Measurements from ENCODE around the gene CACNA2D3.

CACNA2D3 gene

DNA sequence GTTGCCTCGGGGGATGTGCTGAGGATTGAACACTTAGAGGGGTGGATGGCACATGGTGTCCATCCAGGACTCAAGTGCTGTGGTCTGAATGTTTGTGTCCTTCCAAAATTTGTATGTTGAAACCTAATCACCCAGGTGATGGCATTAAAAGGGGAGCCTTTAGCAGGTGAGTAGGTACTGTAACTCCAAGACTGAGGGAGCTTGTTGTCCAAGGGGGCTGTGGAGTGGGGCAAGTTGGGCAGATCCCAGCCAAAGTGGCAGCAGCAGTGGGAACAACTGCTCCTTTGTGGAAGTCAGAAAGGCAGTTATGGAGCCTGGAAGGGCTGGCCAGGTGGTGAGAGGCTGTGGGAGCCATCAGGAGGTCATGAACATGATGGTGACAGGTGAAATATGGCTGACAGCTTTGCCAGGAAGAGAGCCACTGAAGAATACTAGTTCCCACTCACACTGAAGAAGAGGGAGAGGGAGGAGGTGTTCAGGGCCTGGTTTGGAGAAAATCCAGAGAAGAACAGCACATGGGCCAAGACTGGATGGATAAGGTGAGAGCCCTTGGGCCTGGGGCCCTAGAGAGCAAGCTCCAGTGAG, 385.6 kb downstream of the CACNA2D3 start:
- ChIA-PET POLR2A (no interaction called here), CTCF (no interaction called here)
- TF ChIP-seq ZNF384 (IDR thresholded peaks at IDR 0.05) = no peak
- no peak for TF ChIP-seq CTBP1 (IDR thresholded peaks at IDR 0.05; ENCODE audit: borderline replicate concordance)
- no peak for TF ChIP-seq ARNT (IDR thresholded peaks at IDR 0.05)
- no peak for TF ChIP-seq LEF1 (IDR thresholded peaks at IDR 0.05; ENCODE audit: borderline replicate concordance)
- TF ChIP-seq HDGF (IDR thresholded peaks at IDR 0.05; ENCODE audit: borderline replicate concordance) = no peak
- no peak for TF ChIP-seq BHLHE40 (IDR thresholded peaks at IDR 0.05; ENCODE audit: borderline replicate concordance)
- no peak for TF ChIP-seq FOXM1 (IDR thresholded peaks at IDR 0.05; ENCODE audit: borderline replicate concordance)
- TF ChIP-seq NFRKB (IDR thresholded peaks at IDR 0.05) = no peak
- TF ChIP-seq TARDBP (IDR thresholded peaks at IDR 0.05) = no peak
- TF ChIP-seq ELF4 (IDR thresholded peaks at IDR 0.05) = no peak
- no peak for TF ChIP-seq SUZ12 (IDR thresholded peaks at IDR 0.05)
- TF ChIP-seq FOXK2 (IDR thresholded peaks at IDR 0.05) = no peak
- TF ChIP-seq, protein P1, sequence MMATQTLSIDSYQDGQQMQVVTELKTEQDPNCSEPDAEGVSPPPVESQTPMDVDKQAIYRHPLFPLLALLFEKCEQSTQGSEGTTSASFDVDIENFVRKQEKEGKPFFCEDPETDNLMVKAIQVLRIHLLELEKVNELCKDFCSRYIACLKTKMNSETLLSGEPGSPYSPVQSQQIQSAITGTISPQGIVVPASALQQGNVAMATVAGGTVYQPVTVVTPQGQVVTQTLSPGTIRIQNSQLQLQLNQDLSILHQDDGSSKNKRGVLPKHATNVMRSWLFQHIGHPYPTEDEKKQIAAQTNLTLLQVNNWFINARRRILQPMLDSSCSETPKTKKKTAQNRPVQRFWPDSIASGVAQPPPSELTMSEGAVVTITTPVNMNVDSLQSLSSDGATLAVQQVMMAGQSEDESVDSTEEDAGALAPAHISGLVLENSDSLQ (IDR thresholded peaks at IDR 0.05) = no peak
- TF ChIP-seq SP1 (IDR thresholded peaks at IDR 0.05) = no peak
- DNase-seq (ENCODE audit: extremely low spot score) = no peak

DNA sequence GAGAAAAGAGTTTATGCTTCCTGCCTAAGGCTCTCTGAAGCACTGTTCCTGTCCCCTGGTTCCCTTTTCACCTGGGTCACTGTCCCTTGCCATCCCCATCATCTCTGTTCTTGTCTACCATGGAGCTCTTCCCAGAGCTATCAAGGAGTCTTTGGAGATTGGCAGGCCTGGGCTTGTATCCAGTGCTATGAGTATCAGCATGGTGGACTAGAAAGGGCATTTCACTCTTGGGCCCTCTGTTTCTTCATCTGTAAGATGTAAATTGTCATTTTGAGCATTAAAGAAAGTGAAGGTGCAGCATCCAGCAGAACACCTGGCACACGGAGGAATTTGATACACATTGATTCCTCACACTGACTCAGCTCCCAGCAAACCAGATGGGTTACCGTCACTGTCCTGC, 388.2 kb downstream of the CACNA2D3 start:
- TF ChIP-seq SP1 (IDR thresholded peaks at IDR 0.05) (no peak), ELF4 (IDR thresholded peaks at IDR 0.05) (no peak), HDGF (IDR thresholded peaks at IDR 0.05; ENCODE audit: borderline replicate concordance) (no peak), FOXK2 (IDR thresholded peaks at IDR 0.05) (no peak), CTBP1 (IDR thresholded peaks at IDR 0.05; ENCODE audit: borderline replicate concordance) (no peak), NFRKB (IDR thresholded peaks at IDR 0.05) (no peak), FOXA1 (IDR thresholded peaks at IDR 0.05) (no peak), ARNT (IDR thresholded peaks at IDR 0.05) (no peak)
- TF ChIP-seq, protein P1 (IDR thresholded peaks at IDR 0.05) = no peak
- DNase-seq (ENCODE audit: extremely low spot score) = no peak
- POLR2A ChIA-PET = no interaction called here
- CTCF ChIA-PET = no interaction called here

DNA sequence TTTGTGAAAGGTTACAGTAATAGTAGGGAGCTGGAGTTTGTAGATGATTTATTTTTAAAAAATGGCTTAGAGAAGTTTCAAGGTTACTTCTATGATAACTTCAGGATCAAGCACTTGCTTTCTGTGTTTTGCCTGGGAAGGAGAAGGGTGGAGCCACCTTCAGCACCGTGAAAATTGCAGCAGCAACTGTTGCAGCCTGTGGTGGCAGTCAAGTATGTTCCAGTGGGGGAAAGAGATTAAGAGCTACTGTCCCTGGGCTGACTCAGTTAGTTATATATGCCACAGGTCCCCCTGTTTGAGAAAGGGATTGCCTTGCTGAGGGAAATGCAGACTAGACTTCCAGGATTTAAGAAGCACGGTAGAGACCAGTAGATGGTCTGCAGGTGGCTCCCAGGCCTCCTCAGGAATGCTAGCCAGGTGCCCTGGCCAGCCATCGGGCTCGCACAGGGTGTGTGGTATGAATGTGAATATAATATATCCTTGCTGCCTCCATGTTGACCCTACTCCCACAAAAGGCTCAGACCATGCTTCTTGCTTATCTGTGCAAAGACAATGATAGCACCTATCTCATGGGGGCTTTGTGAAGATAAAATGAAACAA, 389.5 kb downstream of the CACNA2D3 start:
- DNase-seq (ENCODE audit: extremely low spot score) = no peak
- ChIA-PET CTCF (no interaction called here), POLR2A (no interaction called here)
- TF ChIP-seq FOXA1 (IDR thresholded peaks at IDR 0.05) = no peak
- TF ChIP-seq ARNT (IDR thresholded peaks at IDR 0.05) = no peak
- no peak for TF ChIP-seq BHLHE40 (IDR thresholded peaks at IDR 0.05; ENCODE audit: borderline replicate concordance)
- no peak for TF ChIP-seq SUZ12 (IDR thresholded peaks at IDR 0.05)
- no peak for TF ChIP-seq TARDBP (IDR thresholded peaks at IDR 0.05)
- TF ChIP-seq NFRKB (IDR thresholded peaks at IDR 0.05) = no peak
- TF ChIP-seq FOXK2 (IDR thresholded peaks at IDR 0.05) = no peak
- TF ChIP-seq L3MBTL2 (conservative IDR thresholded peaks at IDR 0.05) = no peak
- TF ChIP-seq SP1 (IDR thresholded peaks at IDR 0.05) = no peak
- no peak for TF ChIP-seq HDGF (IDR thresholded peaks at IDR 0.05; ENCODE audit: borderline replicate concordance)
- TF ChIP-seq ELF4 (IDR thresholded peaks at IDR 0.05) = no peak
- no peak for TF ChIP-seq FOXM1 (IDR thresholded peaks at IDR 0.05; ENCODE audit: borderline replicate concordance)
- TF ChIP-seq, protein P1 (IDR thresholded peaks at IDR 0.05) = no peak
- no peak for TF ChIP-seq CTBP1 (IDR thresholded peaks at IDR 0.05; ENCODE audit: borderline replicate concordance)
- no peak for TF ChIP-seq LEF1 (IDR thresholded peaks at IDR 0.05; ENCODE audit: borderline replicate concordance)
- no peak for TF ChIP-seq ZNF384 (IDR thresholded peaks at IDR 0.05)

DNA sequence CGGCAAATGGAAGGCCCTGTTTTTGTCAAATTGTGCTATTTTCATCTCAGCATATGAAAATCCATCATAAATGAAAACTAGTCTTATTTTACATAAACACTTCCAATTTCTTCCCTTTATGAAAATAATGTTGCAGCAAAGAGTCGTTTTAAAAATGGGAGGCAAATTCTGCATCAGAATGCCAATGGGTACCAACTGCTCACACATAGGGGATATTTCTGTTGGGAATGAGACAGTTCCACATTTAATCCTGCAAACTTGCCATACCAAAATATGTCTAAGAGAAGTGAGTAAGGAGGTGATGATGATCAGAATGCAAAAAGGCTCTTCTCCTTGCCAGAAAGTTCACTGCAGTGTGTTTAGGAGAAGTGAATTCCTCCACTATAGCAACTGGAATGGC, 391.7 kb downstream of the CACNA2D3 start:
- DNase-seq (ENCODE audit: extremely low spot score) = no peak
- ChIA-PET CTCF (no interaction called here), POLR2A (no interaction called here)
- TF ChIP-seq NFRKB (IDR thresholded peaks at IDR 0.05) = no peak

DNA sequence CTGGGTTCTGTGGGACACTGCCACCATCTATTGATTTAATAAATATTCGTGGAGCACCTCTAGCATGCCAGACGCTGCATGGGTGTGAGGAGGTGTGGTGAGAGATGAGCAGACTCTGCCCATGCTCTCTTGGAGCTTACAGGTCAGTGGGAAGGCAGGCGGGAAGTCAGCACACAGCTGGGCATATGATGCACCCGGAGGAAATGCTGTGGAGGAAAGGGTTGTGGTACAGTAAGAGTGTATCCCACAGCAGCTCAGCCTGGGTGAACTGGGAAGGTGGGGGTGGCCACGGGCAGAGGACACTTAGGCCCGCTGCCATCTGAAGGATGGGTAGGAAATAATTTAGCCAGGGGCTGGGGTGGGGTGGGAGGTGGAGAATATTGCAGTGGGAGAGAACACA, 392.1 kb downstream of the CACNA2D3 start:
- no peak for DNase-seq (ENCODE audit: extremely low spot score)
- ChIA-PET CTCF (no interaction called here), POLR2A (no interaction called here)
- TF ChIP-seq SUZ12 (IDR thresholded peaks at IDR 0.05) = no peak
- no peak for TF ChIP-seq L3MBTL2 (conservative IDR thresholded peaks at IDR 0.05)
- no peak for TF ChIP-seq LEF1 (IDR thresholded peaks at IDR 0.05; ENCODE audit: borderline replicate concordance)
- TF ChIP-seq NFRKB (IDR thresholded peaks at IDR 0.05) = no peak
- no peak for TF ChIP-seq TARDBP (IDR thresholded peaks at IDR 0.05)
- TF ChIP-seq HDGF (IDR thresholded peaks at IDR 0.05; ENCODE audit: borderline replicate concordance) = no peak
- TF ChIP-seq FOXM1 (IDR thresholded peaks at IDR 0.05; ENCODE audit: borderline replicate concordance) = no peak
- no peak for TF ChIP-seq SP1 (IDR thresholded peaks at IDR 0.05)

DNA sequence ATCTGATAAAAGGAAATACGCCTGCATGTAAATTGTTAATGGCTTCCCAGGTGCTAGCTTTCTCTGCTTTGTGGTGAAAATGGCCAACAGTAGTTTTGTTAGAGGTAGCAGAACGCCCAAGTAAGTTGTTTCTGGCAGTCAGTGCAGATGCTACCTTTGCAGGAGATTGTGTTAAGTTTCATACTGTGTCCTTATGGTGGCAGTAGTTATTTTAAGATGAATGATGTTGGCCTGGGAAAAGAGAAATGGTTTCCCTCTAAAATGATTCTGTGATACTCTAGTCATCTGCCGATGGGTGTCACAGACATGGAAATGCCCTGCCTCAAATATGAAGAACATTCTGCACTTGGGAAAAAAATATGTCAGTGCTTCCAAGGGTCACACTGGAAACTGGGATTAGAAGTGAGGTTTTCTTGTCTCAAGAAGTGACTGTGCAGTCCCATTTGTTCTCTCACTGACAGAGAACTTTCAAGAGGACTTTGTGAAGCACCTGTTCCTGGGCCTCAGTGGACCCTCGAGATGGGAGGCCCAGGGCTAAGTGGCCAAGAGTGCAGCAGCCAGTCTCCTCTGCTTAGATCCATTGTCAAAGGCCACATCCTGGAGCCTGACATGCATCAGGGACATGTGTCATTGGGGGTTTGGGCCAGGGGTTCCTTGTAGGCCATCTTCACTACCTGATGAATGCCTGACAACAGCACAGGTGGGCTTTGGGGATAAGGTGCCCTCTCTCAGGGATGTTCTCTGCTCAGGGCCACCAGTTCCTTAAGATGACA, 393.3 kb downstream of the CACNA2D3 start:
- no peak for DNase-seq (ENCODE audit: extremely low spot score)
- TF ChIP-seq FOXK2 (IDR thresholded peaks at IDR 0.05) = no peak
- TF ChIP-seq NFRKB (IDR thresholded peaks at IDR 0.05) = no peak
- no peak for TF ChIP-seq FOXA1 (IDR thresholded peaks at IDR 0.05)
- TF ChIP-seq TARDBP (IDR thresholded peaks at IDR 0.05) = no peak
- no peak for TF ChIP-seq ZNF384 (IDR thresholded peaks at IDR 0.05)
- no peak for TF ChIP-seq L3MBTL2 (conservative IDR thresholded peaks at IDR 0.05)
- ChIA-PET CTCF (no interaction called here), POLR2A (no interaction called here)

All from HEK293T (cell line).